HG03066 (cell line): Measurements from ENCODE around the gene SLC11A2.
"Not testable (repeated sequence)": the region's sequence is repeated elsewhere in the genome, so short reads cannot be mapped to it uniquely, and the experiment has no call there.

Experiments
- ATAC-seq: cut with Tn5 transposase; IDR thresholded peaks from one replicate; pipeline ENCODE4 v1.9.1; 2021; ENCODE audit warnings: low read depth; ENCODE audit not compliant: unreplicated experiment

The SLC11A2 gene

DNA sequence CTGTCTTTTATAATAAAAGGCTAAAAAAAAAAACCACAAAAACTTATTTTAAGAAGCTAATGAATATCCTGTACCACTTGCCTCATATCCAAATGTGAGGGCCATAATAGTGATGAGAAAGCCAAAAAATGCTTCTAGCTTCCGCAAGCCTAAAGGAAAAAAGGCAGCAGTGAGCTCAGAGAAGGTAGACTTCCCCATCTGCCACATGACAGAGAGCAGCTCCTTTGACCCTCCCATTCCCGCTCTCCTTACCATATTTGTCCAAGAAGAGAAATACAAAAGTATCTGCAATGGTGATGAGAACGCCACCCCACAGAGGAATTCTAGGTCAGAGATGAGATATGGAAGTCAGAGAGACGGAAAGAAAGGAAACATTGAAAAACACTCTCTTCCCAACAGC, 27.1 kb downstream of the SLC11A2 start:
- ATAC-seq: no peak

DNA sequence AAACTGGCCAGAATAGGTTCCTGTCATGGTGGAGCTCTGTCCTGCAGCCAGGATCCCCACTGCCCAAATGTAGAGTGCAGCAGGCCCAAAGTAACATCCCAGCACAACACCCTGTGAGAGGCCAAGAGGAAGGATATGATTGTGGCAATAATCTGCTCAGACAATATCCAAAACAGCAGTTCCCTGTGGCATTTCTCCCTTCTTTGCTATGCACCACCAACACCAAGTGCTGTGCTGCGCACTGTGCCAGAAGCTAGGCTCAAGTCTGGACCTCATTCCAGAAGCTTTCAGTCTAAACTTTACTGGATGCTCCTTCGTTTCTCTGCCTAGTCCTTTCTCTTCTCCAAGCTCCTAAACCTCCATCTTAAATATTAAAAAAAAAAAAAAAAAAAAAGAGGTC, 33.4 kb downstream of the SLC11A2 start:
- ATAC-seq: no peak

DNA sequence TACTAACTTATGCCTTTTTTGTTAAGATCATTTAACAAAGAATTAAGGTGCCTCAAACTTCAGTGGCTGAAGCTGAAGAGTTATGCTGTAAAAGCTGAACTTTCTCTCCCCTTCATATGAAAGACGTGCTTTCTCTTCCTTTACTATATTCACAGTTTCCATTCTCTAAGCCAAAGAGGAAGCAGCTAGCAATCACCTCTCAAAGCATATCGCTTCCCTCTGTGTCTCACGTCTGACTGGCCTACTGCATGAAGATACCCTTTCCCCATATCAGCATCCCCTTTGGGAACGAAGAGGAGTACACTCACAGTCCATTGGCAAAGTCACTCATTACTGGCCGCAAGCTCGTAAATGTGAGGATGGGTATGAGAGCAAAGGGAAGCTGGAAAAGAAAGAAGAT, 34.9 kb downstream of the SLC11A2 start:
- no peak for ATAC-seq

DNA sequence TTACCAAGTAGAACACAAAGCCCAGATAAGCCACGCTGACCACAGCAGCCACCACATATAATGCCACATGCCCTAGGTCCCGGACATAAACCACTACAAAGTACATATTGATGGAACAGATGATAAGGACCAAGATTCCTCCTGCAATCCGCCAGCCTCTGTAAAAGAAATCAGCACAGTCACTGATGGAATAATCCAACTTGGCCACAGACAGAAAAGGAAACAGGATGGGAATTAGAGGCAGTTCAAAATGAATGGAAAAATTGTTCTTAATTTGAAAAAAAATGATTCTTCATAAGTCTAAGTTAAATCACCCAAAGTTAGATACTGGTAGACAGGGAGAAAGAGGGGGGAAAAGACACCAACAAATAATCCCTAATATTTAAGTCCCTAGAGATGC, 35.4 kb downstream of the SLC11A2 start:
- ATAC-seq: no peak

DNA sequence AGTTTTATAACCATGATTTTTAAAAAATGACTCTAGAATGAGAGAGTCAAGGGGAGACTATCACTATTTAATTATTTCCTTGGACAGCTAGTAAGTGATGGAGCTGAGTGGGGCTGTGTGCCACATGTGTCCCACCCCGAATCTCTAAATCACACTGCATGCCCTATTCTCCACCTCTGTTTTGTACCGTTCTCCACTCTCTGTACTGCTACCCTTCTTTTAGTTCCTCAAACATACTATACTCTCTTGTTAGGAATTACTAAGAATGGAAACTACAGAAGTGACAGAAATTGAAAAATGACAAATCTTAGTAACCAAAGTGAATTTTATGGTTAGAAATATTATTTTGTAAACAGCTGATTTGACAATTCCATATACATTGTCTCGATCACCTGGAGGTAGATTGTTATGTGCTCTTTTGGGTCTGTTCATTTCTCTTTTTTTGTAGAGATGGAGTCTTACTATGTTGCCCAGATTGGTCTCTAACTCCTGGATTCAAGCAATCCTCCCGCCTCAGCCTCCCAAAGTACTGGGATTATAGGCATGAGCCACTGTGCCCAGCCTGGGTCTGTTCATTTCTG, 35.9 kb downstream of the SLC11A2 start:
- no peak for ATAC-seq

DNA sequence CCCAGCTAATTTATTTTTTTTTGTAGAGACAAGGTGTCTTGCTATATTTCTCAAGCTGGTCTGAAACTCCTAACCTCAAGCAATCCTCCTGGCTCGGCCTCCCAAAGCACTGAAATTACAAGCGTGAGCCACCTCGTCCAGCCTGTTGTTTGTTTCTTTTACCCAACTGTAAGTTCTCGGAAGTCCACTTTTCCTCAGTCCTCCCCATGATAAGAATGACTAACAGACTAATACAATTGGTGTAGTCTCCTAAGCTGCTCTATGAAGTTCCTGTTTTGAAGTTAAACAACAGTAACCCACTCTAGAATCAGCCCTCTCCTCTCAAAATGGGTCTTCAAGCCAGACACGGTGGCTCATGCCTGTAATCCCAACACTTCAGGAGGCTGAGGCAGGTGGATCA, 37.3 kb downstream of the SLC11A2 start:
- no peak for ATAC-seq

DNA sequence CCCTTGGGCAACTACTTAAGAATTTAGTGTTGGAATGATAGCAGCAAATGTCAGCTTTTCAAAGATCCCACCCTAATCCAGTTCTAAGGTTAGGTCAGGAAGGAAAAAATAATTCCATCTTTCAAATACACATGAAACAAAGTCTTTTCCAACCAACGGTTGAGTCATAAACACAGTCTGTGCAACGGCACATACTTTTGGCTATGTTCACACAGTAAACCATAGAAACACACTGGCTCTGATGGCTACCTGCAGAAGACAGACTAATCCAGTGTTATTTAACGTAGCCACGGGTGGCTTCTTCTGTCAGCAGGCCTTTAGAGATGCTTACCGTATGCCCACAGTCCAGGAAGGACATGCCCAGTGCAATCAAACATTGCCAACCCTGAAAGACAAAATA, 38.1 kb downstream of the SLC11A2 start:
- ATAC-seq: no peak

DNA sequence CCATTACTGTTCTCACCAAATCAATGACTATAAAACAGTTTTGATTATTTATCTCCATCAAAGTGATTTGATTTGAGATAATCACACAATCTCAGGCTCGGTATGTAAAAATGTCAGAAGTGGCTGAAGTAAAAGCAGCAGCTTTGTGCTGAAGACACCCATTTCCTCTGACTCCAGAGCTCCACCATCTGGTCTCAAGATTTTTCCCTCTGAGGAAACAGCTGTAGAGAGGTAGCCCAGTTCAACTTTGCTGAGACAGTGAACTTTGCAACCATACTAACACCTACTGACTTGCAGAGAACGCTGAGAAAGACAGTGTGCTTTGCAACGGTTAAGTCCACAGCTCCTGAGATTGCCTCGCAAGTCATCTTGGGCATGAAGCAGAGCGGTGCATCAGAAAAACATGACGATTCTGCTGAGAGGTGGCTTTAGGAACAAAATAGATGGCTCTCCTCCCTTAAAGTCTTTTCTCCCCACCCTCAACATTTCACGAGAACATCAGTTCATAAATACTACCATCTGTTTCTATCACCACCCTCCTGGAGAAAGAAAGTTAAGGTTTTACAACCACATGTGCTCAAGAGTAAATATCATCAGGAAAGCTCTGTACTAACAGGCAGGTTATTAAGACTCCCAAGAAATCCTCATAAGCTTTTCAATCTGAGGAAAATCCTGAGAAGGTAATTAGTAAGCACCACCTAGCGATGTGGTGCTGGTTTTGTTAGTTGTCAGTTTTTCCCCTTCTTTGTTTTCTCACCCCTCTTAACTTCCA, 39.0 kb downstream of the SLC11A2 start:
- no peak for ATAC-seq

DNA sequence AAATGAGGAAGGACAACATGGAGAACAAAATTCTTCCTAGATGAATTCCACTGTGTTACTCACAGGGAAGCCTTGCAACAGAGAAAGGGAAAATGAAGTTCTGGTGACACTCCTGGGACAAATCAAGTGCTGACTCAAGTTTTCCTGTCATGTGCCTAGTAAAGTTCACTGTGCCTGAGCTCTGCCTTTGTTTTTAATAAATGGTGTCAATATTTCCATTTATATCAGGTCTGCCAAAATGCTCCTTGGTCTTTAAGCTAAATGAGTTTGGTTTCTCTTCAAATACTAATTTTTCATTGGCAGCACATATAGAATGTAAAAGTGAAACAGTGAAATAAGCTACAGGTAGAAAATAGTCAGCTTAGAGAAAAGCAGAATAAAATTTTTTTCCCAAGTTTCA, 40.9 kb downstream of the SLC11A2 start:
- no peak for ATAC-seq

DNA sequence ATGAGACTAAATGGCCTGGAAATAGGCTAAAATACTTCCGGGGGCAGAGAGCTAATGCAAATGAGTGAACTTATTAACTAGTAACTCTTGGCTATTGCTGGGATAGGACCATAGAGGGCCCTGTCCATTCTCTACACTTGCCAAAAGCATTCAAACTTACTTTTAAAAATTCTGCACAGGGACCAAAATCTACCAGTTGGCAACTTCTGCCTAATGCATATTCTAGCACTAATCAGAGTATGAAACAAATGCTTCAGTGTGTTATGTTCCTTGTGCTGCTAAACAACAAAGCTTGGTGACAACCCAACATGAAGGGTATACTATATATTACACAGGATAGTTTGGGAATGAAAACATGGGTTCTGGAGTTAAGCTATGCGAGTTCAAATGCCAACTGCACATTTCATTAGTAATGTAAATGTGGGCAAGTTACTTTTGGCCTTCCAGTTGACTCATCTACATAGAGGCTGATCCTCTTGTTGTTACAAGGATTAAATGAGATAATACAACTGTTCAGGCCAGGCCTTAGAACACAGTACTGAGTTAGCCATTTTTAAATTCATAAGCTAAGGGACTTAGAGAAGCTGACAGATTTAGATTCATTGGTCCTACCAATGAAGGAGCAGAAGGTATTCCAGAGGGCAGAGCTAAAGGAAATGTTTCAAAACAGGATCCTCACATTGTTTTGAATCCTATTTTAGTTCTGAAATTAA, 41.4 kb downstream of the SLC11A2 start:
- ATAC-seq: no peak

DNA sequence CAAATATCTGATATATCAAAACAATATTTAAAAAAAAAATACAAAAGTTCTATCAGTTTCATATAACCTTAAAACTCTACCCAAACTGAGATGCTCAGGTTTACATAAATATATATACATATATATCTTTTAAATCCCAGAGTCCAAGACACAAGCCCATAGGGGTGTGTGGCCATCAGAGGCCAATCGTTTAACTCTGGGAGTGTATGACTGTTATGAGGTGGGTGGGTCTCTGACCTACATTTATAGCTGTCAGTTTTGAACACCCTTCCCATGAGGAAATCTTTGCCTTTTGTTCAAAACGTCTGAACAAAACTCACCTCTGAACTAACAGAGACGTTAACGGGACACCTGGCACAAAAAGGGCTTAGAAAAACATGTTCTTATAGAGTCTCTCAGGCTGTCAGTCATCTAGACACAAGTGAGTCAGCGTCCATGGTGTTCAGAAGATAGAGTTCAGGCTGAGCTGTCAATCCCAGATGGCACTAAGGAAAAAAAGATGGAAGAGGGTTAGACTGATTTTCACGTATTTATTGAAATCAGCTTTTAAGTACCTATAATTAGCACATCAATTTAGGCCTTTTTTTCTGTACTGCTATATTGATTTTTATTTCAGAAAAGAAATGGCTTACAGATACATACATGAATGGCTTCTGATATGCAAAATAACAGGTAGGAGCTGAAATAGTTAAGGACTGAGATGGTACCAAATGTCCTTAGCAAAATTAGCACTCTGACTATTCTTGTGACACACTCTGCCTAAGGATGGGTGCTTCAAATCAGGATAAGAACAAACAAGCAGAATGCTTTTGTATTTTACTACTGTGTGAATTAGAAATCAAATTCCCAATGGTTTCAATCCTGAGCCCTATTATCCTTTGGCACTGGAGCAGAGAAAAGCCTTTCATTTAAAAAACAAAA, 44.6 kb downstream of the SLC11A2 start:
- ATAC-seq: no peak

DNA sequence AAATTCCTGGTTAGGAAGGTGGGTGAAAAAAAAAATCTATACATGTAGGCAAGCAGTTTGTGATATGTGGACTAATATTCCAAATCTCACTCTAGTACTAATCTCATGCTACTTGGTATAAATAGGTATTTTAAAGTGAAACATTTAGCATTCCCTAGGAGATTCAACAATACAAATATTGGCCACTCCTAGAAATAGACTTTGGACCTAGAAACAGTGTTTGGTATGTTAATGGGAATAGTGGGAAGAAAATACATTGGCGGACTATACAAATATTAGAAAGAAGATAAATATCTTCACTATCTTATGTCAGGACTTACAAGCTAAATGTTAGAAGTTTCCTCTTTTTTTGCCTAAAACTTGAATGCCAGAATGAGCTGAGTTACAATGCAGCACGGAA, 45.6 kb downstream of the SLC11A2 start:
- ATAC-seq: no peak

DNA sequence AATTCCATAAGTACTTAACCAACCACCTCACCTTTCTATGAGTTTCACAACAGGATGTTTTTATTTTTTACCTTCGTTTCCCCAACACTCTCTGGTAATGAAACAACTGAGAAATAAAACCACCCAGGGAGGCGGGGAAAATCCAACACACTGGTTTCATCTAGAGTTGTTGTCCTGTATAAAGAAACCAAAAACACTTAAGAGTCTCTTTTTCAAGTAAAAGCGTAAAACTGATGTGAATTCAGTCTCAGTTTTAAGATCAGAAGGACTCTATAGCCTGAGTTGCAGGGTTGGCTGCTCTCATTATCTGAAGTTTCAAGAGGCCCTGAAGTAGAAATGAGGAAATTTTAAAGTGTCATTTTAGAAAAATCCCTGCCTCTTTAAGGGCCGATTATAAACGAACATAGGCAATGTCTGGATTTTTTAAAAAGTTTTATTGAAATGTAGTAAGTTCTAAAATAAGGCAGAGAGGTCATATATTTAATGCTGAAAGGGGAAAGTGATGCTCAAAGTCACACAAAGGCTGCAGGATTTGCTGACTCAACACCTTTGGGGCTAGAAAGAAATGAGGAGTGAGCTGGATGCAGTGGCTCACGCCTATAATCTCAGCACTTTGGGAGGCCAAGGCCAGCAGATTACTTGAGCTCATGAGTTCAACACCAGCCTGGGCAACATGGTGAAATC, 46.7 kb downstream of the SLC11A2 start:
- ATAC-seq: no peak

DNA sequence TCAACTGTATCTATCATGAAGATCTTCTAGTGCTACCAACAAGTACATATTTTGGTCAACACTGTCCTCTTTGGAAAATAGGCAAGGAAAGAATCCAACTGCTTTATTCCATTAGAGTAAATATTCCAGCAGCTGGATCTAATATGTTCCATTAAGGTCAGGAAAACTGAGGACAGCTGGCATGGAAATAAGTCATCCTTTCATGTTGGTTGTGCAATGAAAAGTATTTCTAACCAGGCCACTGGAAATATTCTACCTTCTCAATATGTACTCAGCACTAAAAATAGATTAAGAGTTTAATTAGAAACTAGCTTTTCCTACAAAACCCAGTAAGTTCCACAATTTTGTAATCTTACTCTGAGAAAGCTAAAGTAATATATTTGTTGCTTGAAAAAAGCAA, 54.2 kb downstream of the SLC11A2 start:
- ATAC-seq: no peak

DNA sequence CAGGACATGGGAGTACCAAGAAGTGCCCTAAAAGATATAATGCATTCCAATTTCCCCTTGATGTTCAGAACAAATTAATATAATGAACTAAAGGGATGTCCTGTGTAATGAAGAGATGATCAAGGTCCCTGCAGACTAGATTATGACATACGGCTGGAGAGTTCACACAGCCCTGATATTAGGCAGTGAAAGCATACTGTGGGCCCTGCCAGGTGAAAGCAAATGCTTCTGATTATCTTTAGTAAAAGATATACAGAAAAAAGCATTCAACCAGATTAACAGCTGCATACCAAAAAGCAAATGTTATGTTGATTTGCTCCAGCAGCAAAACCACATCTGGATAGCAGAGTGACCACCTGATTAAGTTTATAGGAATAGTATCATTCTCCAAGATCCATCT, 61.8 kb downstream of the SLC11A2 start:
- ATAC-seq: no peak

DNA sequence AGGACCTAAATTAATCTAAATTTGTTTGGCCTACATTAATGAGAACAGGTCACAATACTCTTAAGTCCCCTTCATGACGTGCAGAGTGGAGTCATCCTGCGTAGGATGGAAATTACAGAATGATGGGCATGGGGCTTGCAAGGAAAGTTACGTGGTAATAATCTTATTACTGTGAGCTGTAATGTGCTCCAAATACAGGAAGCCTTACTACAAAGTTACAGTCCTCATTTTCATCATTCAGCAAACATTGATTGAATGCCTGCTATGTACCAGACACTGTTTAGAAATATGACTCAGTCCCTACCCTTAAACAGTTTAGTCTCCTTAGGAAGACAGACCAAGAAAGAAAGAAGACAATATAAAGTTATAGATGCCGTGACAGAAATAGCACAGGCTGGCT, 64.5 kb downstream of the SLC11A2 start:
- ATAC-seq: no peak

DNA sequence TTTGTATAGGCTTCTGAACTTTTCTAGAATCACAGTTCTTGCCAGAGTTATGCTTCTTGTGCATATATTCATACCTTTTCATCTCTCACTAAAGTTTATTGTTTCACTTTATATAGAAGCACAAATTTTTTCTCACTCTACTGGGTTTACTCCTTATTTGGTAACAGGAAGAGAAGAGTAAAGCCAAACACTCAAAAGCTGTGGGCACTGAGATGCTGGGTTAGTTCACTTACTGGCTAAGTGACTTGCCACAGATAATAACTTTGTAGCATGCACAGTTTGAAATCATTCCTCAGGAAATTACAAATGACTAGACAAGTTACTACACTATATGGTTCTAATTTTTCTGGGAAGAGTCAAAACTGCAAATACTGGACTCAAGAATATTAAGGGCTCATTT, 66.1 kb downstream of the SLC11A2 start:
- ATAC-seq: no peak

DNA sequence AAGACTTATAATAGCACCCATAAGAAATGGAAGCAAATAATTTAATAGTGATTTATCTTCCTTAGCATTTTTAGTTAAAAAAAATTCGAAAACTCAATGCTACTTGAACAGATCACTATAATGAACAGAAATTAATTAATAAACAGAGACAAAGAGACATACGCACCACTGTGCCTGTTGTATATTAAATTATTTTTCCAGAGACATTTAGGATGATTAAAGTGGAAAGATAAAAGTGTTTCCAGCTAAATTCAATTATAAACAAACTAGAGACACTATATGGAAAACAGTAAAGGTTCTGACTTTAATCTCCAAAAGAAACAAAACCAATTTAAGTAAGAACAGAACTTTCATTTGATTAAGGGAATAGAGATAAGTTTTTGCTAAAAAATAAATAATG, 70.5 kb downstream of the SLC11A2 start:
- no peak for ATAC-seq

DNA sequence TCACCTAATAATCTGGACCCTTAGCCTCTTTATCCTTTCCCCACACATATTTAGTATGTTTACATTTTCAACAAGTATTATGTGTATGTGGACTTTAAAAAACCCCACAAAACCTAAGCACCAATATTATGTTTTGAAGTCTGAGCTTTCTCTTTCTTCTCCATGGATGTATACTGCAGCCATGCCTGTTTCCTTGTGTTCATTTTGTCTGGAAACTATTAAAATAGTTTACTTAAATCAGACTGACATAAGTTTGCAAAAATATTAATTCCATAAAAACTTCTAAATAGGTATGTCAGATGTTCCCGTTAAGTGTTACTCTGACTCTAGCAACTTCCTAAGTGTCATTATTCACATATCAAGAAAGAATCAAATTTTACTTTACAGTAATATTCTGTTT, 70.9 kb downstream of the SLC11A2 start:
- ATAC-seq: no peak

DNA sequence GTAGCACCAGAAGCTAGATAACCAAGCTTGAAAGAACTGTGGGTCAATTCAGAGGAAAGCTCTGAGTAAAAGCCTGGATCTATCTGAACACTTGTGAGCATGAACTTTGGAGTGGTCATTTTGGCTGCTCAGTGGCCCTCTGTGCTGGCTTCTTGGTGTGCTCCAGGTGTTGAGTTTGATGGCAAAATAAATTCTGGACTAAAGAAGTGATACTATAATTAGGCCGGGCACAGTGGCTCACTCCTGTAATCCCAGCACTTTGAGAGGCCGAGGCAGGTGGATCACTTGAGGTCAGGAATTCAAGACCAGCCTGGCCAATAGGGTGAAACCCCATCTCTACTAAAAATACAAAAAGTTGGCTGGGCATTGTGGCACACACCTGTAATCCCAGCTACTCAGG, 71.4 kb downstream of the SLC11A2 start:
- not testable (repeated sequence) for ATAC-seq
